GM12891 (cell line): ENCODE measurements around the gene COX6B2.

ENCODE experiments used
- PAX5 ChIP-seq: IDR thresholded peaks from 2 replicates; pipeline ENCODE4 v1.6.1; 2011; ENCODE audit warnings: low read length, moderate library complexity, mild to moderate bottlenecking; ENCODE audit not compliant: insufficient read depth, severe bottlenecking
- POLR2A ChIP-seq: IDR thresholded peaks from 2 replicates; pipeline ENCODE4 v1.6.1; 2011; ENCODE audit warnings: low read depth, low read length, control low read depth
- POLR2AphosphoS5 ChIP-seq: IDR thresholded peaks from 2 replicates; pipeline ENCODE4 v1.6.1; 2011; ENCODE audit warnings: low read depth, low read length, control low read depth
- POU2F2 ChIP-seq: IDR thresholded peaks from 2 replicates; pipeline ENCODE4 v1.6.1; 2011; ENCODE audit warnings: low read depth, mild to moderate bottlenecking, control low read depth, low read length, moderate library complexity
- SPI1 ChIP-seq: IDR thresholded peaks from 2 replicates; pipeline ENCODE4 v1.6.1; 2011; ENCODE audit warnings: low read depth, low read length, control low read depth
- TAF1 ChIP-seq: IDR thresholded peaks from 2 replicates; pipeline ENCODE4 v1.6.1; 2011; ENCODE audit warnings: low read depth, low read length, control low read depth

DNA sequence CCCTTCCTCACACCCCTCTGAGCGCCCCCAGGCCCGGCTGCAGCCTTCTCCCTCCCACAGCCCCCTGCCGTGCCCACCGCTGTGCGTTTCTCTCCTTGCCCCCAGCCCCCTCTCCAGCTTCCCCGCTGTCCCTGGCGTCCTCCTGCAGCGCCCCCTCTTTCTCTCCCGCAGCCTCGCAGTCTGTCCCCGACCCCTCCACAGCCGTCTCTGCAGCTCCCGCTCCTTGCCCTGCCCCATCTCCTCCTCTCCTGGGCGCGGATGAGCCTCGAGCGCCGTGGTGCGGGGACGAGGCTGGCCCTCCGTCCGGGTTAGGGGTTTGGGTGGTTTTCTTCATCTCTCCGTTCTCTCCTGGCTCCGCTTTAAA is 13.8 kb downstream of the COX6B2 start:
- TF ChIP-seq POLR2A, result no peak
- TF ChIP-seq POLR2AphosphoS5, result no peak
- TF ChIP-seq POU2F2, result no peak
- TF ChIP-seq PAX5, result no peak
- no peak for TF ChIP-seq TAF1
- TF ChIP-seq SPI1, result no peak
